H9 (cell line): ENCODE data around the gene RHBDL1. TPM values are rescaled to one million over a fixed set of nuclear protein-coding genes. Genes with fewer than 3 reads are reported as not detected.
A peak's percentile ranks its signal among the peaks of the same experiment; 100 is the strongest.

Experiments
- DNase-seq: peaks from one replicate; pipeline ENCODE4 v3.0.0-alpha.2; 2017
- H2AFZ ChIP-seq: one replicate; pipeline ENCODE4 v1.6.1; 2013; ENCODE audit warnings: mild to moderate bottlenecking, low read length, control low read depth, moderate library complexity
- H2AK5ac ChIP-seq: 2 replicates; pipeline ENCODE4 v1.6.1; 2013; ENCODE audit warnings: low read length, control low read depth, mixed read lengths; ENCODE audit not compliant: insufficient read length
- H2BK120ac ChIP-seq: one replicate; pipeline ENCODE4 v1.6.1; 2013; ENCODE audit warnings: low read depth, mild to moderate bottlenecking, low read length, control low read depth, inconsistent platforms; ENCODE audit not compliant: poor library complexity, severe bottlenecking
- H2BK12ac ChIP-seq: 2 replicates; pipeline ENCODE4 v1.6.1; 2013; ENCODE audit warnings: low read length, control low read depth, mixed read lengths, low read depth; ENCODE audit not compliant: insufficient read length
- H2BK15ac ChIP-seq: 2 replicates; pipeline ENCODE4 v1.6.1; 2013; ENCODE audit warnings: low read depth, low read length, control low read depth
- H2BK20ac ChIP-seq: one replicate; pipeline ENCODE4 v1.6.1; 2013; ENCODE audit warnings: low read depth, mild to moderate bottlenecking, low read length, control low read depth, inconsistent platforms; ENCODE audit not compliant: poor library complexity, severe bottlenecking
- H2BK5ac ChIP-seq: 2 replicates; pipeline ENCODE4 v1.6.1; 2013; ENCODE audit warnings: low read length, control low read depth, mixed read lengths; ENCODE audit not compliant: insufficient read length
- H3K14ac ChIP-seq: 2 replicates; pipeline ENCODE4 v1.6.1; 2013; ENCODE audit warnings: low read length, control low read depth; ENCODE audit not compliant: insufficient read depth
- H3K18ac ChIP-seq: 2 replicates; pipeline ENCODE4 v1.6.1; 2013; ENCODE audit warnings: low read depth, mild to moderate bottlenecking, mixed read lengths, low read length, control low read depth; ENCODE audit not compliant: insufficient read length
- H3K23ac ChIP-seq: 2 replicates; pipeline ENCODE4 v1.6.1; 2013; ENCODE audit warnings: low read length, control low read depth, mixed read lengths, low read depth; ENCODE audit not compliant: insufficient read length
- H3K23me2 ChIP-seq: 2 replicates; pipeline ENCODE4 v1.6.1; 2013; ENCODE audit warnings: low read depth, mild to moderate bottlenecking, mixed read lengths, low read length, control low read depth; ENCODE audit not compliant: insufficient read length, poor library complexity, severe bottlenecking
- H3K27ac ChIP-seq: 2 replicates; pipeline ENCODE4 v1.5.1; 2013; ENCODE audit warnings: low read length, control low read depth, mixed read lengths, low read depth; ENCODE audit not compliant: insufficient read length
- H3K27me3 ChIP-seq: 2 replicates; pipeline ENCODE4 v1.6.1; 2013; ENCODE audit warnings: low read length, control low read depth, inconsistent platforms; ENCODE audit not compliant: insufficient read depth
- H3K4ac ChIP-seq: 2 replicates; pipeline ENCODE4 v1.6.1; 2013; ENCODE audit warnings: low read depth, mild to moderate bottlenecking, control low read depth, inconsistent platforms, low read length, moderate library complexity
- H3K4me1 ChIP-seq: 2 replicates; pipeline ENCODE4 v1.6.1; 2013; ENCODE audit warnings: low read length, control low read depth, inconsistent platforms; ENCODE audit not compliant: insufficient read depth
- H3K4me2 ChIP-seq: 2 replicates; pipeline ENCODE4 v1.6.1; 2013; ENCODE audit warnings: low read length, control low read depth, mixed read lengths; ENCODE audit not compliant: insufficient read length, insufficient read depth
- H3K56ac ChIP-seq: 2 replicates; pipeline ENCODE4 v1.6.1; 2013; ENCODE audit warnings: low read depth, mild to moderate bottlenecking, mixed read lengths, low read length, control low read depth; ENCODE audit not compliant: insufficient read length
- H3K79me1 ChIP-seq: 2 replicates; pipeline ENCODE4 v1.6.1; 2013; ENCODE audit warnings: low read depth, mild to moderate bottlenecking, moderate library complexity, low read length, control low read depth, inconsistent platforms; ENCODE audit not compliant: insufficient read depth, poor library complexity, severe bottlenecking
- H3K79me2 ChIP-seq: 2 replicates; pipeline ENCODE4 v1.6.1; 2013; ENCODE audit warnings: low read length, control low read depth, inconsistent platforms; ENCODE audit not compliant: insufficient read depth
- H3K9ac ChIP-seq: 2 replicates; pipeline ENCODE4 v1.6.1; 2013; ENCODE audit warnings: low read length, control low read depth, mixed read lengths; ENCODE audit not compliant: insufficient read length; ENCODE audit errors: extremely low read depth
- H3K9me3 ChIP-seq: one replicate; pipeline ENCODE4 v1.6.1; 2013; ENCODE audit warnings: low read depth, low read length, inconsistent platforms; ENCODE audit not compliant: control insufficient read depth
- H3T11ph ChIP-seq: one replicate; pipeline ENCODE4 v1.6.1; 2013; ENCODE audit warnings: mild to moderate bottlenecking, low read length, control low read depth, inconsistent platforms
- H4K20me1 ChIP-seq: one replicate; pipeline ENCODE4 v1.6.1; 2013; ENCODE audit not compliant: control insufficient read depth, insufficient read length, insufficient read depth
- H4K5ac ChIP-seq: 2 replicates; pipeline ENCODE4 v1.6.1; 2013; ENCODE audit warnings: low read depth, mild to moderate bottlenecking, mixed read lengths, low read length, control low read depth; ENCODE audit not compliant: insufficient read length
- H4K8ac ChIP-seq: replicated peaks from 2 replicates; pipeline ENCODE4 v1.6.1; 2013; ENCODE audit warnings: low read length, control low read depth, mixed read lengths, low read depth; ENCODE audit not compliant: insufficient read length
- H4K91ac ChIP-seq: 2 replicates; pipeline ENCODE4 v1.6.1; 2013; ENCODE audit warnings: low read depth, mild to moderate bottlenecking, moderate library complexity, mixed read lengths, low read length, control low read depth; ENCODE audit not compliant: insufficient read length
- H3K27ac Mint-ChIP-seq, 3 experiments: 2 replicates in 2 of 3; 3 replicates in 1 of 3; pipeline ENCODE4 v1.8.0; 2020 to 2021; ENCODE audit warnings: mixed read lengths in 3 of 3, mild to moderate bottlenecking in 1 of 3, moderate library complexity in 1 of 3
- H3K27me3 Mint-ChIP-seq: 2 replicates; pipeline ENCODE4 v1.8.0; 2021; ENCODE audit warnings: low read depth, mild to moderate bottlenecking, moderate library complexity, mixed read lengths
- H3K36me3 Mint-ChIP-seq, 3 experiments: 2 replicates in 2 of 3; 3 replicates in 1 of 3; pipeline ENCODE4 v1.8.0; 2020 to 2021; ENCODE audit warnings: low read depth in 3 of 3, mixed read lengths in 3 of 3; ENCODE audit not compliant: insufficient read depth in 1 of 3
- H3K4me1 Mint-ChIP-seq, 2 experiments: 2 replicates each; pipeline ENCODE4 v1.8.0; 2020; ENCODE audit warnings: mixed read lengths in 2 of 2
- H3K4me3 Mint-ChIP-seq, 2 experiments: 2 replicates in 1 of 2; 3 replicates in 1 of 2; pipeline ENCODE4 v1.8.0; 2020 to 2021; ENCODE audit warnings: mild to moderate bottlenecking in 2 of 2, mixed read lengths in 2 of 2, moderate library complexity in 1 of 2
- H3K9me3 Mint-ChIP-seq, 2 experiments: 2 replicates in 1 of 2; 3 replicates in 1 of 2; pipeline ENCODE4 v1.8.0; 2020; ENCODE audit warnings: mild to moderate bottlenecking in 2 of 2, mixed read lengths in 2 of 2, moderate library complexity in 1 of 2
- CTCF ChIP-seq: fragments of 200-600 bp; sonication (generic); conservative IDR thresholded peaks from 3 replicates; pipeline ENCODE4 v1.8.0; 2021; ENCODE audit warnings: antibody characterized with exemption, mild to moderate bottlenecking
- WGBS: extraction: QIAGEN DNeasy Blood & Tissue Kit; methylation state at CpG from one replicate; pipeline ENCODE4 v1.1.7; 2013; ENCODE audit warnings: missing lambda C conversion rate, low lambda C conversion rate, mixed read lengths; ENCODE audit not compliant: insufficient read length; ENCODE audit errors: extremely low coverage; 5-methylcytosine and 5-hydroxymethylcytosine counted together
- total RNA-seq: library from RNA; stranded (reverse); gene quantifications from 2 replicates; pipeline ENCODE4 v1.2.1, GENCODE V29; 2021

Gene RHBDL1
- total RNA-seq, 1 experiment from 2014 or later, result 7.6 TPM

GRCh38 chr16:687499-687898, 12.0 kb downstream of the RHBDL1 start:
- peak overlapping the region in 1 of 2 experiments; percentile 20; a peak in 1 of 5 replicates for H3K4me3 Mint-ChIP-seq
- WGBS, result no CpG with 5 or more reads among the region's 19 CpGs
- no peak overlapping the region for H2BK120ac ChIP-seq

More at GRCh38 chr16:687499-687898, 12.0 kb downstream of the RHBDL1 start:
- Histone ChIP-seq H3T11ph (no peak overlapping the region), H3K4ac (no peak overlapping the region), H2BK5ac (no peak overlapping the region), H4K8ac (no peak overlapping the region), H3K9ac (no peak overlapping the region), H2BK20ac (no peak overlapping the region), H3K27ac (no peak overlapping the region), H3K18ac (no peak overlapping the region), H2BK12ac (no peak overlapping the region), H2BK15ac (no peak overlapping the region), H3K9me3 (no peaks in the 10 kb centered on the region), H3K56ac (no peak overlapping the region), H2AK5ac (no peak overlapping the region), H3K27me3 (peaks cover 8% of the 10 kb centered on the region; the same call in 1 of the 2 replicates), H3K79me1 (no peaks in the 10 kb centered on the region), H3K4me1 (no peaks in the 10 kb centered on the region), H3K79me2 (no peaks in the 10 kb centered on the region), H4K5ac (no peak overlapping the region), H3K14ac (no peak overlapping the region), H3K23me2 (peaks cover 14% of the 10 kb centered on the region), H2AFZ (no peak overlapping the region), H3K4me2 (no peak overlapping the region), H4K20me1 (no peaks in the 10 kb centered on the region), H4K91ac (no peak overlapping the region), H3K23ac (no peak overlapping the region)
- no peak for DNase-seq
- Mint-ChIP-seq H3K27me3 (peaks cover 19% of the 10 kb centered on the region), H3K27ac (no peak overlapping the region), H3K36me3 (peaks cover 4 to 30% (median 29%) of the 10 kb centered on the region in 3 experiments; a peak in 6 of 7 replicates), H3K4me1 (peaks cover 8 to 15% of the 10 kb centered on the region in 2 experiments), H3K9me3 (no peaks in the 10 kb centered on the region; a peak in 1 of 5 replicates)
- TF ChIP-seq CTCF, result no peak
